ENCODE measurements around the gene S100A3.

Gene S100A3

DNA sequence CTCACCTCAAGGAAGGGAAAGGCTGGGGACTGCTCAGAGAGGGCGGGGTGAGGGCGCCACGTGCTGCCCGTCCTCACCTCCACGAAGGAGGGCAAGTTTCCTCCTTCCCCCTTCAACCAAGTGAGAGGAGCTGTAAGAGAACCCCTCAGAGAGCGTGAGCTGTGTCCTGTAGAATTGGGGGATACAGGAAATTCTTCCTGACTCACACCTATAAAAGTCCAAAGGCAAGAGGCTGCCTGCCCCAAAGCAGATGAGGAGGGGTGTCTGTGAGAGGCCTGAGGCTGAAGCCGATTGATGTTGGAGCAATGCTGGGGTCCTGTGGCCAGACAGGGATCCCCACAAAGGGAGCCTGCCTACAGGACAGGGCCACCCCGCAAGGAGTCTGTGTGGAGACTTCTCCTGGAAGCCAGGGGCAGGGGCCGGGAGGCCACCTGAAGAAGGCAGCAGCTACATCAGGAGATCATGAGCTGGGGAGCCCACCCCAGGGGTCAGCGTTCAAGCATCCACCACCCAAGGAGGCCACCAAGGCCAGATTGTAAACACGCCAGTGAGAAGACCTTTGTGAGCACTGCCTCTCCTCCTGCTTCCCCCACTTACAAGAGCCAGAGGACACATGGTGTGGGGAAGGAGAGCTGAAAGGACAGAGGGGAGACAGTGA lies 41.0 kb downstream of the S100A3 start:
- FAIRE-seq: no peak

GRCh38 chr1:153506831-153507413 lies 42.1 kb downstream of the S100A3 start:
- FAIRE-seq: no peak

- no peak for FAIRE-seq
These were observed 42.7 kb downstream of the S100A3 start for GRCh38 chr1:153506386-153506785.

DNA sequence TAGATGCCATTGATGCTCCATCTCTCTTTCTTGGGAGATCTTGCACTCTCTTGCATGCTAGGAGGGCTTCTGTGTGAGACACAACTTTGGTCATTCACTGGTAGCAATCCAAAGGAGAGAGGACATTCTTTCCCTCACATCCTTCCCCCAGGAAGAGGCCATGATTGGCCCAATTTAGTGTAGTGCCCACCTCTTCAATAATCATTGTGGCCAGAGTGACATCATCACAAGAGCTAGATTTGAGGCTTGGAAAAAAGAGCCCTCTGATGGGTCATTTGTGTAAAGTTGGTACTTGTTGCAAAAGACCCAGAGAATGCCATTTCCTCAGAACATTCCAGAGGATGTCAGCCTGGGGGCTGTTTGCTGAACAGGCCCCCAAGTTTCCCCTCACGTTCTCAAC lies 43.5 kb downstream of the S100A3 start:
- FAIRE-seq: no peak

GRCh38 chr1:153503766-153504165 lies 45.3 kb downstream of the S100A3 start:
- no peak for FAIRE-seq

DNA sequence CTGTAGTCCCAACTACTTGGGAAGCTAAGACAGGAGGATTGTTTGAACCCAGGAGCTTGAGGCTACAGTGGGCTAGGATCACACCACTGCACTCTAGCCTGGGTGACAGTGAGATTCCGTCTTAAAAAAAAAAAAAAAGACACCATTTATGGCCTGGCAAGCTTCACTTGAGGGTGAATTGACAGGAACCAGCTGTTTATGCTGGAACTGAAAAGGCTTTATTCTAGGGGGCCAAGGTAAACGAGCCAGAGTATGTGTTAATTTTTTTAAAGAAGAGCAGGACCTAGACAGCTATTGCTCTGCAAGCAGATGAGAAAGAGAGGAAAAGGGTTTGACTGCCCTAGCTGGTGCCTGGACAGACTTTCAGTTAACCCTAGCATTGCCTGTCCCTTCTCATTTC lies 50.3 kb downstream of the S100A3 start:
- FAIRE-seq: no peak

All from colon (tissue), 2 donors.